Neural cell (in vitro differentiated cells): ENCODE results near the gene ALDH1A3. TPM values are rescaled to one million over a fixed set of nuclear protein-coding genes. Genes with fewer than 3 reads are reported as not detected.

Source experiments
- H2AFZ ChIP-seq: fragments of 200-600, 300-800 bp; sonication (generic), shearing (Covaris generic); 2 replicates; pipeline ENCODE4 v1.6.0; 2014; ENCODE audit warnings: low read depth, mild to moderate bottlenecking, antibody characterized with exemption, low read length, moderate library complexity
- H3F3A ChIP-seq: fragments of 200-600 bp; shearing (Covaris generic); 2 replicates; pipeline ENCODE4 v1.6.1; 2016; ENCODE audit warnings: mild to moderate bottlenecking, moderate library complexity, mixed read lengths, antibody characterized with exemption, low read length; ENCODE audit not compliant: insufficient read depth, poor library complexity, severe bottlenecking
- H3K27ac ChIP-seq: fragments of 200-600, 300-800 bp; sonication (generic), shearing (Covaris generic); 2 replicates; pipeline ENCODE4 v1.5.1; 2014; ENCODE audit warnings: mild to moderate bottlenecking, low read length, moderate library complexity
- H3K27me3 ChIP-seq: fragments of 300-800, 200-600 bp; sonication (generic), shearing (Covaris generic); 2 replicates; pipeline ENCODE4 v1.6.0; 2014; ENCODE audit warnings: mild to moderate bottlenecking, low read depth, low read length, moderate library complexity; ENCODE audit not compliant: insufficient read depth
- H3K36me3 ChIP-seq: fragments of 300-800, 200-600 bp; sonication (generic), shearing (Covaris generic); 2 replicates; pipeline ENCODE4 v1.5.1; 2014; ENCODE audit warnings: mild to moderate bottlenecking, antibody characterized with exemption, low read length, moderate library complexity; ENCODE audit not compliant: insufficient read depth
- H3K4me2 ChIP-seq: fragments of 300-800, 200-600 bp; sonication (generic), shearing (Covaris generic); 2 replicates; pipeline ENCODE4 v1.6.0; 2014; ENCODE audit warnings: mild to moderate bottlenecking, low read length
- H3K4me3 ChIP-seq: fragments of 300-800, 200-600 bp; sonication (generic), shearing (Covaris generic); 2 replicates; pipeline ENCODE4 v1.5.1; 2014; ENCODE audit warnings: mild to moderate bottlenecking, low read length, moderate library complexity
- H3K79me2 ChIP-seq: fragments of 200-600 bp; shearing (Covaris generic); replicated peaks from 2 replicates; pipeline ENCODE4 v1.6.0; 2014; ENCODE audit warnings: mild to moderate bottlenecking, low read length, moderate library complexity; ENCODE audit not compliant: insufficient read depth
- H3K9ac ChIP-seq: fragments of 300-800, 200-600 bp; sonication (generic), shearing (Covaris generic); 2 replicates; pipeline ENCODE4 v1.6.1; 2016; ENCODE audit warnings: mild to moderate bottlenecking, low read length, mixed read lengths
- H3K9me2 ChIP-seq: fragments of 200-600 bp; shearing (Covaris generic); 2 replicates; pipeline ENCODE4 v1.6.1; 2016; ENCODE audit warnings: mild to moderate bottlenecking, low read length, mixed read lengths; ENCODE audit not compliant: insufficient read depth
- H3K9me3 ChIP-seq: fragments of 200-600, 300-800 bp; sonication (generic), shearing (Covaris generic); 2 replicates; pipeline ENCODE4 v1.6.1; 2016; ENCODE audit warnings: mild to moderate bottlenecking, mixed run types, low read length, moderate library complexity, mixed read lengths
- H4K20me1 ChIP-seq: fragments of 200-600 bp; shearing (Covaris generic); 2 replicates; pipeline ENCODE4 v1.6.1; 2016; ENCODE audit warnings: mild to moderate bottlenecking, mixed run types; ENCODE audit not compliant: insufficient read depth
- CTCF ChIP-seq: fragments of 450-650 bp; IDR thresholded peaks from 2 replicates; pipeline ENCODE4 v1.5.1; 2014; ENCODE audit warnings: antibody characterized with exemption, mild to moderate bottlenecking, moderate library complexity; ENCODE audit not compliant: poor library complexity, severe bottlenecking
- EP300 ChIP-seq: fragments of 450-650 bp; conservative IDR thresholded peaks from 2 replicates; pipeline ENCODE4 v1.6.1; 2014; ENCODE audit warnings: antibody characterized with exemption, mild to moderate bottlenecking, moderate library complexity; ENCODE audit not compliant: poor library complexity, severe bottlenecking
- EZH2 ChIP-seq: fragments of 200-600, 300-800 bp; shearing (Covaris generic), sonication (generic); IDR thresholded peaks from 2 replicates; pipeline ENCODE4 v1.6.1; 2014; ENCODE audit warnings: antibody characterized with exemption, low read length, borderline replicate concordance, mild to moderate bottlenecking; ENCODE audit not compliant: insufficient read depth, poor library complexity, severe bottlenecking
- MXI1 ChIP-seq: fragments of 450-650 bp; conservative IDR thresholded peaks from 2 replicates; pipeline ENCODE4 v1.6.1; 2014; ENCODE audit warnings: antibody characterized with exemption, mild to moderate bottlenecking; ENCODE audit not compliant: poor library complexity, severe bottlenecking
- POLR2AphosphoS5 ChIP-seq: IDR thresholded peaks from 2 replicates; pipeline ENCODE4 v1.6.1; 2012
- RAD21 ChIP-seq: fragments of 450-650 bp; conservative IDR thresholded peaks from 2 replicates; pipeline ENCODE4 v1.6.1; 2014; ENCODE audit warnings: antibody characterized with exemption, mild to moderate bottlenecking, moderate library complexity
- REST ChIP-seq: IDR thresholded peaks from 2 replicates; pipeline ENCODE4 v1.6.1; 2012; ENCODE audit warnings: borderline replicate concordance
- SMC3 ChIP-seq: fragments of 450-650 bp; conservative IDR thresholded peaks from 2 replicates; pipeline ENCODE4 v1.6.1; 2014; ENCODE audit warnings: antibody characterized with exemption, mild to moderate bottlenecking, moderate library complexity; ENCODE audit not compliant: poor library complexity
- TAF1 ChIP-seq: IDR thresholded peaks from 2 replicates; pipeline ENCODE4 v1.6.1; 2012; ENCODE audit warnings: low read depth
- polyA plus RNA-seq: library from polyadenylated mRNA; depleted of rRNA; stranded (reverse); fragments of >200 nt; gene quantifications from 2 replicates; pipeline ENCODE4 v1.2.3, GENCODE V29; 2014

The ALDH1A3 gene
- polyA plus RNA-seq, 1 donor from 2014 or later = 0.06 TPM

GRCh38 chr15:100859970-100860828, 19.4 kb upstream of the ALDH1A3 start:
- no peak overlapping the region for H3K27ac ChIP-seq
- no peaks in the 10 kb centered on the region for H4K20me1 ChIP-seq
- H3K9me3 ChIP-seq = no peaks in the 10 kb centered on the region
- no peak overlapping the region for H3K4me2 ChIP-seq
- H3K9me2 ChIP-seq = no peaks in the 10 kb centered on the region
- TF ChIP-seq EP300 = no peak
- no peak for TF ChIP-seq CTCF
- TF ChIP-seq RAD21 = no peak
- TF ChIP-seq POLR2AphosphoS5 = no peak
- TF ChIP-seq EZH2 = no peak
- TF ChIP-seq SMC3 = no peak
- no peak for TF ChIP-seq TAF1
- no peak for TF ChIP-seq REST
- TF ChIP-seq MXI1 = no peak
- no peaks in the 10 kb centered on the region for H3F3A ChIP-seq
- H3K27me3 ChIP-seq = no peaks in the 10 kb centered on the region
- no peak overlapping the region for H3K4me3 ChIP-seq
- H3K79me2 ChIP-seq = no peaks in the 10 kb centered on the region
- no peak overlapping the region for H2AFZ ChIP-seq
- no peaks in the 10 kb centered on the region for H3K36me3 ChIP-seq
- no peak overlapping the region for H3K9ac ChIP-seq

- H3K4me3 ChIP-seq = no peak overlapping the region
- H3K4me2 ChIP-seq = no peak overlapping the region
- no peak overlapping the region for H2AFZ ChIP-seq
- H3K36me3 ChIP-seq = no peaks in the 10 kb centered on the region
- H4K20me1 ChIP-seq = no peaks in the 10 kb centered on the region
- H3K9me3 ChIP-seq = no peaks in the 10 kb centered on the region
- no peaks in the 10 kb centered on the region for H3K9me2 ChIP-seq
- no peak overlapping the region for H3K9ac ChIP-seq
- no peaks in the 10 kb centered on the region for H3K79me2 ChIP-seq
- TF ChIP-seq TAF1 (no peak), RAD21 (no peak), CTCF (no peak), SMC3 (no peak), MXI1 (no peak), EZH2 (no peak), POLR2AphosphoS5 (no peak), EP300 (no peak), REST (no peak)
- H3K27me3 ChIP-seq = no peaks in the 10 kb centered on the region
- no peak overlapping the region for H3K27ac ChIP-seq
- H3F3A ChIP-seq = no peaks in the 10 kb centered on the region
Measured at GRCh38 chr15:100860829-100861510, 18.7 kb upstream of the ALDH1A3 start.
